Trophoblast cell (in vitro differentiated cells and primary cell): ENCODE measurements around the gene RBM19.

Experiments
- DNase-seq, 2 donors: peaks; one replicate each; pipeline ENCODE4 v3.0.0-alpha.2; 2016
- H2AFZ ChIP-seq: 2 replicates; pipeline ENCODE4 v1.6.1; 2013; ENCODE audit warnings: low read length, moderate library complexity, mild to moderate bottlenecking; ENCODE audit not compliant: insufficient read depth, poor library complexity
- H2AK5ac ChIP-seq: 2 replicates; pipeline ENCODE4 v1.6.1; 2013; ENCODE audit warnings: mild to moderate bottlenecking, low read length
- H2BK120ac ChIP-seq: 2 replicates; pipeline ENCODE4 v1.6.1; 2013; ENCODE audit warnings: low read length, mild to moderate bottlenecking, moderate library complexity; ENCODE audit not compliant: insufficient read depth, poor library complexity
- H2BK12ac ChIP-seq: 2 replicates; pipeline ENCODE4 v1.6.1; 2013; ENCODE audit warnings: mild to moderate bottlenecking, low read length, moderate library complexity
- H2BK5ac ChIP-seq: 2 replicates; pipeline ENCODE4 v1.6.1; 2013; ENCODE audit warnings: low read length, low read depth, moderate library complexity, mild to moderate bottlenecking; ENCODE audit not compliant: poor library complexity
- H3K14ac ChIP-seq: 2 replicates; pipeline ENCODE4 v1.6.1; 2013; ENCODE audit warnings: mild to moderate bottlenecking, low read length
- H3K18ac ChIP-seq: 2 replicates; pipeline ENCODE4 v1.6.1; 2013; ENCODE audit warnings: mild to moderate bottlenecking, low read length
- H3K23ac ChIP-seq: 2 replicates; pipeline ENCODE4 v1.6.1; 2013; ENCODE audit warnings: low read length
- H3K27ac ChIP-seq: 2 replicates; pipeline ENCODE4 v1.5.1; 2013; ENCODE audit warnings: low read depth, mild to moderate bottlenecking, inconsistent platforms, low read length, moderate library complexity
- H3K27me3 ChIP-seq: 2 replicates; pipeline ENCODE4 v1.6.1; 2013; ENCODE audit warnings: inconsistent platforms, mild to moderate bottlenecking, low read length, moderate library complexity; ENCODE audit not compliant: insufficient read depth
- H3K36me3 ChIP-seq, 2 experiments: 1 replicate in 1 of 2; 2 replicates in 1 of 2; pipeline ENCODE4 v1.6.1; 2013; ENCODE audit warnings: low read length in 2 of 2, mild to moderate bottlenecking in 2 of 2, moderate library complexity in 1 of 2; ENCODE audit not compliant: insufficient read depth in 2 of 2, control insufficient read depth in 1 of 2
- H3K4ac ChIP-seq: 2 replicates; pipeline ENCODE4 v1.6.1; 2013; ENCODE audit warnings: low read depth, mild to moderate bottlenecking, low read length, moderate library complexity
- H3K4me1 ChIP-seq, 2 experiments: 1 replicate in 1 of 2; 2 replicates in 1 of 2; pipeline ENCODE4 v1.6.1; 2013; ENCODE audit warnings: low read length in 2 of 2, mild to moderate bottlenecking in 2 of 2, moderate library complexity in 1 of 2; ENCODE audit not compliant: insufficient read depth in 2 of 2, control insufficient read depth in 1 of 2
- H3K4me2 ChIP-seq: 2 replicates; pipeline ENCODE4 v1.6.1; 2013; ENCODE audit warnings: inconsistent platforms, mild to moderate bottlenecking, low read length, moderate library complexity
- H3K4me3 ChIP-seq: 2 replicates; pipeline ENCODE4 v1.5.1; 2013; ENCODE audit warnings: mild to moderate bottlenecking, low read depth, low read length, inconsistent platforms
- H3K79me1 ChIP-seq: one replicate; pipeline ENCODE4 v1.6.1; 2013; ENCODE audit warnings: low read length
- H3K79me2 ChIP-seq: 2 replicates; pipeline ENCODE4 v1.6.1; 2013; ENCODE audit warnings: low read length, mild to moderate bottlenecking; ENCODE audit not compliant: control insufficient read depth, insufficient read depth, poor library complexity
- H3K9ac ChIP-seq: 2 replicates; pipeline ENCODE4 v1.6.1; 2013; ENCODE audit warnings: mild to moderate bottlenecking, low read length
- H3K9me3 ChIP-seq: 2 replicates; pipeline ENCODE4 v1.6.1; 2013; ENCODE audit warnings: low read depth, mild to moderate bottlenecking, control low read depth, inconsistent platforms, low read length; ENCODE audit not compliant: insufficient read depth
- H4K12ac ChIP-seq: 2 replicates; pipeline ENCODE4 v1.6.1; 2013; ENCODE audit warnings: low read depth, mild to moderate bottlenecking, low read length, moderate library complexity
- H4K8ac ChIP-seq: 2 replicates; pipeline ENCODE4 v1.6.1; 2013; ENCODE audit warnings: low read depth, mild to moderate bottlenecking, low read length, moderate library complexity
- H4K91ac ChIP-seq: one replicate; pipeline ENCODE4 v1.6.1; 2013; ENCODE audit warnings: low read depth, mild to moderate bottlenecking, low read length, moderate library complexity
- WGBS: extraction: QIAGEN DNeasy Blood & Tissue Kit; methylation state at CpG from one replicate; pipeline ENCODE4 v1.1.7; 2013; ENCODE audit warnings: missing lambda C conversion rate; ENCODE audit not compliant: insufficient read length, insufficient coverage; ENCODE audit errors: extremely low coverage; 5-methylcytosine and 5-hydroxymethylcytosine counted together

RBM19 gene

DNA sequence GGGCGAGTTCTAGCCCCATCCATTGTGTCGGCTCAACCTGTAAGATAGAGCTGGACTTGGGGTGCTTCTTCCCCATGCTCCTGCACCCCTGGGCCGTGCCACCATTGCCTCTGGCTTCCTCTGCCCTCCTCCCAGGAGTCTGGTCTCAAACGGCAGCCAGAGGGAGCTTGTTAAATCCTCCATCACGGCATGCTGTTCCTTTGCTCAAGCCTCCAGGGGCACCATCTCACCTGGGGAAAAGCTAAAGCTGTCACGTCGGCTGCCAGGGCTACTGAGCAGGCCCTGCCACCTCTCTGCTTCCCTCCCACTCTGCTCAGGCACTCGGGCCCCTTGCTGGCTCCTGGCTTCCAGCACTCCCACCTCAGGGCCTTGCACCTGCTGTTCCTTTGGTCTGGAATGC lies 140.4 kb downstream of the RBM19 start:
- Histone ChIP-seq H4K8ac (no peak overlapping the region), H3K27ac (no peak overlapping the region), H3K4me2 (no peak overlapping the region), H4K91ac (no peak overlapping the region), H2AK5ac (no peak overlapping the region), H3K4ac (no peak overlapping the region), H3K4me3 (no peak overlapping the region), H3K36me3 (peaks cover 3 to 5% of the 10 kb centered on the region in 2 experiments), H3K23ac (no peak overlapping the region), H2BK5ac (no peak overlapping the region), H3K27me3 (no peaks in the 10 kb centered on the region), H3K79me1 (no peaks in the 10 kb centered on the region), H3K9me3 (no peaks in the 10 kb centered on the region), H4K12ac (no peak overlapping the region), H2BK12ac (no peak overlapping the region), H2AFZ (no peak overlapping the region), H3K14ac (no peak overlapping the region), H3K9ac (no peak overlapping the region), H3K4me1 (no peaks in the 10 kb centered on the region), H3K79me2 (no peaks in the 10 kb centered on the region), H3K18ac (no peak overlapping the region), H2BK120ac (no peak overlapping the region)
- no CpG with 5 or more reads among the region's 8 CpGs for WGBS
- no peak for DNase-seq

GRCh38 chr12:113823816-113824215 lies 142.3 kb downstream of the RBM19 start:
- Histone ChIP-seq H3K27me3 (no peaks in the 10 kb centered on the region), H4K12ac (no peak overlapping the region), H3K23ac (no peak overlapping the region), H3K4me1 (no peaks in the 10 kb centered on the region), H3K4ac (no peak overlapping the region), H3K4me3 (no peak overlapping the region), H3K9me3 (no peaks in the 10 kb centered on the region), H4K91ac (no peak overlapping the region), H3K14ac (no peak overlapping the region), H2AFZ (no peak overlapping the region), H2AK5ac (no peak overlapping the region), H3K36me3 (peaks cover 3 to 5% of the 10 kb centered on the region in 2 experiments), H2BK5ac (no peak overlapping the region), H3K9ac (no peak overlapping the region), H2BK120ac (no peak overlapping the region), H3K4me2 (no peak overlapping the region), H3K79me2 (no peaks in the 10 kb centered on the region), H3K18ac (no peak overlapping the region), H3K79me1 (no peaks in the 10 kb centered on the region), H4K8ac (no peak overlapping the region), H2BK12ac (no peak overlapping the region), H3K27ac (no peak overlapping the region)
- no CpG with 5 or more reads among the region's 5 CpGs for WGBS
- DNase-seq: no peak

DNA sequence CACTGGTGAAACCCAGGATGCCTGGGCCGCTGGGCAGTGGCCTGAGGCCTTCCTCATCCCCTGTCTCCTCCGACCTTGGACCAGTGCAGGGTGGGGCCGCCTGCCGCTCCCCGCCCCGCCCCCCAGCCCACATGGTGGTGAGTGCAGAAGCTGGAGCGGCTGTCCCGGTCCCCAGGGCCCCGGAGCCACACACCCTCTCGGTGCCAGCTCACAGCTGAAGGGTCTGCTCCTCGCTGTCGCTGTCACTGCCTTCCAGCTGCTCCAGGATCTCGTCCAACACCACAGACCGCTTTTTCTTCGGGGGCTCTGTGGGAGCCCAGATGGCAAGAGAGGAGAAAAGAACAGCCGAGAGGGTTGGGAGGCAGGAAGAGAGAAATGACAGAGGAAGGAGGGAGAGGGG lies 143.1 kb downstream of the RBM19 start:
- no CpG with 5 or more reads among the region's 16 CpGs for WGBS

DNA sequence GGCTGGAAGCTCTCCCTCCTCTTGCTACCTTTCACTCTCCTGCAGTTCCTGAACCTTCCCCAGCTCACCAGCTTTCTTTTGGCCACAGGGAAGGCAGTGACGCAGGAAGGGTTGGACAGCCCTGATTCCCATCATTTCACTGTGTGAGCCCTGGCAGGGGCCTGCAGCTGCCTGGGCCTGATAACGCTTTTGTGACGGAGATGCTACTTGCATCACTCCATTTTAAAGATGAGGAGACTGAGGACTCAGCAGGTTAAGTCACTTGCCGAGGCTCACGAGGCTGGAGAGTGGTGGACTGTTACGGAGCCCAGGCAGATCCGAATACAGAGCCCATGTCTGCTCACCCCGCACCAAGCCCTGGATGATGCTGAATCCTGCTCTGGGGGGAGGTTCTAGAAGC lies 145.3 kb downstream of the RBM19 start:
- no peak overlapping the region for H3K4me2 ChIP-seq
- WGBS: no CpG with 5 or more reads among the region's 8 CpGs
- DNase-seq: no peak

More for the DNA sequence above, 143.1 kb downstream of the RBM19 start:
- Histone ChIP-seq H3K9me3 (no peaks in the 10 kb centered on the region), H2AFZ (no peak overlapping the region), H2AK5ac (no peak overlapping the region), H3K27me3 (no peaks in the 10 kb centered on the region), H2BK5ac (no peak overlapping the region), H3K4me2 (no peak overlapping the region), H3K18ac (no peak overlapping the region), H3K4ac (no peak overlapping the region), H3K79me1 (no peaks in the 10 kb centered on the region), H3K27ac (no peak overlapping the region), H3K4me1 (no peaks in the 10 kb centered on the region), H3K36me3 (peaks cover 3 to 5% of the 10 kb centered on the region in 2 experiments), H3K23ac (no peak overlapping the region), H4K8ac (no peak overlapping the region), H3K4me3 (no peak overlapping the region), H3K9ac (no peak overlapping the region), H2BK12ac (no peak overlapping the region), H3K14ac (no peak overlapping the region), H4K91ac (no peak overlapping the region), H4K12ac (no peak overlapping the region), H3K79me2 (no peaks in the 10 kb centered on the region), H2BK120ac (no peak overlapping the region)
- no peak for DNase-seq

More for the DNA sequence above, 145.3 kb downstream of the RBM19 start:
- Histone ChIP-seq H4K91ac (no peak overlapping the region), H4K8ac (no peak overlapping the region), H2BK5ac (no peak overlapping the region), H3K9ac (no peak overlapping the region), H2BK120ac (no peak overlapping the region), H2BK12ac (no peak overlapping the region), H3K27me3 (no peaks in the 10 kb centered on the region), H3K18ac (no peak overlapping the region), H3K27ac (no peak overlapping the region), H3K4ac (no peak overlapping the region), H3K23ac (no peak overlapping the region), H3K14ac (no peak overlapping the region), H2AK5ac (no peak overlapping the region), H3K9me3 (peaks cover 2% of the 10 kb centered on the region), H2AFZ (no peak overlapping the region), H3K4me1 (no peaks in the 10 kb centered on the region), H3K4me3 (no peak overlapping the region), H3K79me1 (no peaks in the 10 kb centered on the region), H3K36me3 (peaks cover 3 to 5% of the 10 kb centered on the region in 2 experiments), H3K79me2 (no peaks in the 10 kb centered on the region), H4K12ac (no peak overlapping the region)
